Stimulated activated naive CD4-positive, alpha-beta T cell treated with Interleukin-2 at 50 U/mL for 16 hours (primary cell): ENCODE measurements around the gene ABCB11.
A peak's percentile ranks its signal among the peaks of the same experiment; 100 is the strongest.
"Not testable (repeated sequence)": the region's sequence is repeated elsewhere in the genome, so short reads cannot be mapped to it uniquely, and the experiment has no call there.

Source experiments
- DNase-seq: peaks from one replicate; lab custom pipeline; 2025; lab: John Stamatoyannopoulos, UW

The ABCB11 gene

DNA sequence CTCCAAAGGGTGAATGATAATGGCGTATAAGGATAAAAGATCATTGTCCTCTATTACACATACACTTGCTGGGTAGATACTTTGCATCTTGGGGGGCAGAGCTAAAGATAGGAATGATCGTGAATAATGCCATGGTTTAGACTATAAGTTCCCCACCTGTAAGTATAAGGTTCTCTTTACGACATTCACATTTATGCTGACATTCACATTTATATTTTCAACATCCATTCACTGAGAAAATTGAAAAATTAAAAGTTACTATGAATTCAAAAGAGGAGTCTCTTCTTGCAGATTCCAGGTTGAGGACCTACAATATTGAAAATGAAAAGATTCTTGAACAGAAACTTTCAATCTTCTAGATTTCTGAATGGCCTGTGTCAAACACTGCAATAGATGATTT is 138.8 kb downstream of the ABCB11 start:
- no peak for DNase-seq

DNA sequence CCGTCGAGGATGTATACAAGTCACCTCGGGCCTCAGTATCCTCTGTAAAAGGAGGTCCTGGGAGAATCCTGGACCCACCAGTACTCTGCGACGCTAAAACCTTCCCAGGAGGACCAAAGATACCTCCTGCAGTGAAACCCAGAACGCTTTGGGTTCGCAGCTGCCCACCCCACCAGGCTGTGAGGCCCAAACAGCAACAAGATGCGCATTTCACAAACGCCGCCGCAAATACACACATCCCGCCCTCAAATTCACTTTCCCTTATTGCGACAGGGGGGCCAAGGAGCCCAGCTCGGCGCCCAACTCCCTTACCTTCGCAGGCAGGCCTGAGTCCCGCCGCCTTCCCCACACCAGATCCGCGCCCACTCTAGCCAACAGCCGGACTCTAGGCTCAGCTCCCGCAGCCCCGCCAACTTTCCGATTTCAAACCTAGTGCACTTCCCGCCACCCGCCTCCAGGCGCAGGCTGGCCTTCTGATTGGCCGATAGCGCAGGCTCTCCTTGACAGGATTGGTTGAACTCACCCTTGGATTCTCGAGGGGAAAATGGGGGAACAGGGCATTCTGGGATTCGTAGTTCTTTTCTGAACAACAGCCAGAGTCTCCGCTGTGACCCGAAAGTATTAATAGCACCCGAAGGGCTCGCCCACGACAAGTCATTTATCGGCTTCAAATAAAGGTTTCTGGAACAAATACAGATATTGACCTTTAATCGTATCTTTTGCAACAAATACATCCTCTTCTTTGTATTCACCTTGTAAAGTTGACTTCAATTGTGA is 140.9 kb downstream of the ABCB11 start, which contains the start of gene SPC25:
SPC25 (minus strand) TSS at position 425 of the 777 bp plus-strand sequence. CDS start 911 bp downstream, outside the sequence.
- peak; percentile 80 for DNase-seq

DNA sequence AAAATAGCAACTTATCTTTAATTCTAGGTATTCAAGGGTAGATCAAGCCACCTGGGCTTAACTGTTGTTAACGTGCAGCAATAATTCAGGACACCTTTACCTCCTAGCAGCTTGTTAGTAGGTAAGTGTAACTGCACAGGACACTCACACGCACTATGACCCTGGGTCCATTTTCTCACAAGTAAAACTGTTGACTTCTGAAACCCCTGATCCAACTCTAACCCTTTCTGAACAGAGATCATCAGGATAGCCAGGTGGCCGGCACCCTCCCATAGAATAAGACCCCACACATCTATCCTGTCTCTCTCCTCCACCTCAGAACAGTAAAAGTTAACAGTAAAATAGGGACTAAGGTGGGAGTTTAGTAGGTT is 141.5 kb downstream of the ABCB11 start:
- no peak for DNase-seq

DNA sequence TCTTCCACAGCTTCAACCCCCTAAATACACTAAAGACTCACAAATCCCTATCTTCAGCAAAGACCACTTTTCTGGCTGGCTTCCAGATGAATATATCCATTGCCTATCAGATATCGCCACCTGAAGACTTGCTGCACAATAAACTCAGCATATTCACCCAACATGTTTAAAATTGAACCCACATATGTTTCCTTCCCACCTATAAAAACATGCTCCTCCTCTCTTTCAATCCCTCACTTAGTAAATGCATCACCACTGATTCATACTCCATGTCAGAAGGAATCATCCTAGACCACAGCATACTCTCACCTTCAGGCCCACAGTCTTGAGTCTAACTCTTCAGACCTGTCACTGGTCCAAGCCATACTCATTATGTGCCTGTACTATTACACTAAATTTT is 146.1 kb downstream of the ABCB11 start:
- no peak for DNase-seq

DNA sequence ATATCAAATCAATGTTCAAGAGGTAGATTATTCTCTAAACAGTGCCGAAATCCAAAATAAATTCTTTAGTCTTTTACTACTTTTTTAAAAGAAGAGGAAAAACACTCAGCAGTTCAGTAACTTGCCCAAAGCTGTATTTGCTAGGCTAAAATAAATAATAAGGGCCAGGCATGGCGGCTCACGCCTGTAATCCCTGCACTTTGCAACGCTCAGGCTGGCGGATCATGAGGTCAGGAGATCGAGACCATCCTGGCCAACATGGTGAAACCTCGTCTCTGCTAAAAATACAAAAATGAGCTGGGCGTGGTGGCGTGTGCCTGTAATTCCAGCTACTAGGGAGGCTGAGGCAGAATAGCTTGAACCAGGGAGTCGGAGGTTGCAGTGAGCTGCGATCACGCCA is 149.0 kb downstream of the ABCB11 start:
- not testable (repeated sequence) for DNase-seq

DNA sequence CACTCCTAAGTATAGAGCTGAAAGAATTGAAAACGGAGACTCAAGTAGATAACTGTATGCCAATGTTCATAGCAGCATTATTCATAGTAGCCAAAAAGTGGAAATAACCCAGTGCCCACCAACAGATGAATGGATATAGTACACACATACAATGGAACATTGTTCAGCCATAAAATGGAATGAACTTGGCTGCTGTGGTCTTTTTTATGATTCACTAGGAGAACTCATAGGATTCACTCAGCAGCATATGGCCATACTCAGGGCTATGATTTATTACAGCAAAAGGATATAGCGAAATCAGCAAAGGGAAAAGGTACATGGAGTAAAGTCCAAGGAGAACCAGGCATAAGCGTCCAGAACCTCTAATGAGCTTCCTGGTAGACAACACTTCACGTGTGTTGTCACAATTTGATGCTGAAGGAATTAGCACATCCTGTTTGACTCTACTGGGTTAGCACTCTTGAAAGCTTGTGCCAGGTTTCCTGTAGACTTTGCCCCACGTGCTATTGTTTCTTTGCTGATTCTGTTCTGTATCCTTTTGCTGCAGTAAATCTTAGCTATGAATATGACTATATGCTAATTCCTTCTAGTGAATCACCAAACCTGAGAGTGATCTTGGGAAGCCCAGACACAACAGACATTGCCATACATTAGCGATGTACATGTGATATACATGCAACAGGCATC is 156.6 kb downstream of the ABCB11 start:
- DNase-seq, result no peak

DNA sequence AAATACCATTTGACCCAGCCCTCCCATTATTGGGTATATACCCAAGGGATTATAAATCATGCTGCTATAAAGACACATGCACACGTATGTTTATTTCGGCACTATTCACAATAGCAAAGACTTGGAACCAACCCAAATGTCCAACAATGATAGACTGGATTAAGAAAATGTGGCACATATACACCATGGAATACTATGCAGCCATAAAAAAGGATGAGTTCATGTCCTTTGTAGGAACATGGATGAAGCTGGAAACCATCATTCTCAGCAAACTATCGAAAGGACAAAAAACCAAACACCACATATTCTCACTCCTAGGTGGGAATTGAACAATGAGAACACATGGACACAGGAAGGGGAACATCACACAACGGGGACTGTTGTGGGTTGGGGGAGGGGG is 160.3 kb downstream of the ABCB11 start:
- not testable (repeated sequence) for DNase-seq
